Ishikawa (cell line): Measurements from ENCODE around the gene EIPR1.
A peak's percentile ranks its signal among the peaks of the same experiment; 100 is the strongest.

Experiments used
- CEBPB ChIP-seq: IDR thresholded peaks from 2 replicates; pipeline ENCODE4 v1.6.1; 2012
- CREB1 ChIP-seq: IDR thresholded peaks from 2 replicates; pipeline ENCODE4 v1.6.1; 2012; ENCODE audit warnings: low read depth
- EGR1 ChIP-seq: IDR thresholded peaks from 2 replicates; pipeline ENCODE4 v1.6.1; 2012
- EP300 ChIP-seq: IDR thresholded peaks from 2 replicates; pipeline ENCODE4 v1.6.1; 2012; ENCODE audit warnings: borderline replicate concordance
- FOXM1 ChIP-seq: IDR thresholded peaks from 2 replicates; pipeline ENCODE4 v1.6.1; 2012; ENCODE audit warnings: low read depth, borderline replicate concordance
- NFIC ChIP-seq: IDR thresholded peaks from 2 replicates; pipeline ENCODE4 v1.6.1; 2012
- RAD21 ChIP-seq: IDR thresholded peaks from 2 replicates; pipeline ENCODE4 v1.6.1; 2012; ENCODE audit warnings: low read depth
- TAF1 ChIP-seq: IDR thresholded peaks from 2 replicates; pipeline ENCODE4 v1.6.1; 2012; ENCODE audit warnings: low read depth, mild to moderate bottlenecking
- TCF12 ChIP-seq: IDR thresholded peaks from 2 replicates; pipeline ENCODE4 v1.6.1; 2012; ENCODE audit warnings: low read depth
- TEAD4 ChIP-seq: IDR thresholded peaks from 2 replicates; pipeline ENCODE4 v1.6.1; 2012
- YY1 ChIP-seq: IDR thresholded peaks from 2 replicates; pipeline ENCODE4 v1.6.1; 2012; ENCODE audit warnings: low read depth
- ZBTB7A ChIP-seq: IDR thresholded peaks from 2 replicates; pipeline ENCODE4 v1.6.1; 2012; ENCODE audit warnings: low read depth
- TF ChIP-seq, protein P1 (sequence below): IDR thresholded peaks from 2 replicates; pipeline ENCODE4 v1.6.1; 2012
- TF ChIP-seq, protein P2 (sequence below): IDR thresholded peaks from 2 replicates; pipeline ENCODE4 v1.6.1; 2012
- TF ChIP-seq, protein P3 (sequence below): IDR thresholded peaks from 2 replicates; pipeline ENCODE4 v1.6.1; 2012; ENCODE audit warnings: low read depth, mild to moderate bottlenecking

EIPR1 gene

DNA sequence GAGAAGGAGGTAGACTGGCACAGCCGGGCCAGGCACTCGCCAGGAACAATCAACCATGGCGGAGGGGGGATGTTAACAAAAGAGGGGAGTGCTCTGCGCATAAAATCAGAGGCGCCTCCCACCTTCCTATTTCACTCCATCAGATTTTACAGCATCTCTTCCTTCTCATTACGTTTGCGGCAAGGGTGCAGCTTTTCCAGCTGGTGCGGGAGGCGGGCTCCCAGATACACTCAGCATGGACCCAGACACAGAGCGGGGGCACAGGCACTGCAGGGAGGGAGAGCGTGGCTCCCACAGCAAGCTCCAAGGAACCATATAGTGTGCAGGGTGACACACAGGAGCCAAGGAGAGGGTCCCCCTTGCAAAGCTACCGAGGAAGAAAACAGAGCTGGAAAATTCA is 176.3 kb downstream of the EIPR1 start:
- TF ChIP-seq NFIC (no peak), TEAD4 (no peak), CEBPB (no peak)

DNA sequence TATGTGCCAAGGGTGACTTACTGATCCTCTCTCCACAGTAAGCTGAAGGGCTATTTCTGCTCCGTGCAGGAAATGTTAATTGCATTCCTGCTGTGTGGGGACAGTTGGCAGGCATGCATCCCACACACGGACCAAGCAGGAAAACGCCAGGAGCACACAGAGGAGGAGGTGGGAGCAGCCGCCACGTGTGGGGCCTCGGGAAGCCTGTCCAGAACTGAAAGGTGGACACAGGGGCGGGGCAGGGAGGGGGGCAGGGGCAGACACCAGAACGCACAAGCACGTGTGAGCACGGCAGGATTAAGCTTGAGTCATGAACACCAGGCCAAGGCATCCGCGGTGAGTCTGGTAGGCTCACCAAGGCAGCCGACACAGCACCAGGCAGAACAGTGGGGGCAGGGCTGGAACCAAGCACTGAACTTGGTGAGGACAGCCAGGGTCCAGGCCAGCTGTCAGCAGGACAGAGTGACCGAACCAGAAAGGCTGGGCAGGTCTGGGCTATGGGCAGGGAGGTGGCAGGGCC is 177.1 kb downstream of the EIPR1 start:
- no peak for TF ChIP-seq TCF12
- no peak for TF ChIP-seq FOXM1
- TF ChIP-seq ZBTB7A = no peak
- no peak for TF ChIP-seq CREB1
- no peak for TF ChIP-seq NFIC
- TF ChIP-seq YY1 = no peak
- no peak for TF ChIP-seq EGR1
- TF ChIP-seq, protein P1, sequence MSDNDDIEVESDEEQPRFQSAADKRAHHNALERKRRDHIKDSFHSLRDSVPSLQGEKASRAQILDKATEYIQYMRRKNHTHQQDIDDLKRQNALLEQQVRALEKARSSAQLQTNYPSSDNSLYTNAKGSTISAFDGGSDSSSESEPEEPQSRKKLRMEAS = no peak
- no peak for TF ChIP-seq EP300
- TF ChIP-seq RAD21 = no peak
- TF ChIP-seq CEBPB = no peak
- TF ChIP-seq, protein P2, sequence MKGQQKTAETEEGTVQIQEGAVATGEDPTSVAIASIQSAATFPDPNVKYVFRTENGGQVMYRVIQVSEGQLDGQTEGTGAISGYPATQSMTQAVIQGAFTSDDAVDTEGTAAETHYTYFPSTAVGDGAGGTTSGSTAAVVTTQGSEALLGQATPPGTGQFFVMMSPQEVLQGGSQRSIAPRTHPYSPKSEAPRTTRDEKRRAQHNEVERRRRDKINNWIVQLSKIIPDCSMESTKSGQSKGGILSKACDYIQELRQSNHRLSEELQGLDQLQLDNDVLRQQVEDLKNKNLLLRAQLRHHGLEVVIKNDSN = no peak
- TF ChIP-seq TAF1 = no peak
- TF ChIP-seq, protein P3, sequence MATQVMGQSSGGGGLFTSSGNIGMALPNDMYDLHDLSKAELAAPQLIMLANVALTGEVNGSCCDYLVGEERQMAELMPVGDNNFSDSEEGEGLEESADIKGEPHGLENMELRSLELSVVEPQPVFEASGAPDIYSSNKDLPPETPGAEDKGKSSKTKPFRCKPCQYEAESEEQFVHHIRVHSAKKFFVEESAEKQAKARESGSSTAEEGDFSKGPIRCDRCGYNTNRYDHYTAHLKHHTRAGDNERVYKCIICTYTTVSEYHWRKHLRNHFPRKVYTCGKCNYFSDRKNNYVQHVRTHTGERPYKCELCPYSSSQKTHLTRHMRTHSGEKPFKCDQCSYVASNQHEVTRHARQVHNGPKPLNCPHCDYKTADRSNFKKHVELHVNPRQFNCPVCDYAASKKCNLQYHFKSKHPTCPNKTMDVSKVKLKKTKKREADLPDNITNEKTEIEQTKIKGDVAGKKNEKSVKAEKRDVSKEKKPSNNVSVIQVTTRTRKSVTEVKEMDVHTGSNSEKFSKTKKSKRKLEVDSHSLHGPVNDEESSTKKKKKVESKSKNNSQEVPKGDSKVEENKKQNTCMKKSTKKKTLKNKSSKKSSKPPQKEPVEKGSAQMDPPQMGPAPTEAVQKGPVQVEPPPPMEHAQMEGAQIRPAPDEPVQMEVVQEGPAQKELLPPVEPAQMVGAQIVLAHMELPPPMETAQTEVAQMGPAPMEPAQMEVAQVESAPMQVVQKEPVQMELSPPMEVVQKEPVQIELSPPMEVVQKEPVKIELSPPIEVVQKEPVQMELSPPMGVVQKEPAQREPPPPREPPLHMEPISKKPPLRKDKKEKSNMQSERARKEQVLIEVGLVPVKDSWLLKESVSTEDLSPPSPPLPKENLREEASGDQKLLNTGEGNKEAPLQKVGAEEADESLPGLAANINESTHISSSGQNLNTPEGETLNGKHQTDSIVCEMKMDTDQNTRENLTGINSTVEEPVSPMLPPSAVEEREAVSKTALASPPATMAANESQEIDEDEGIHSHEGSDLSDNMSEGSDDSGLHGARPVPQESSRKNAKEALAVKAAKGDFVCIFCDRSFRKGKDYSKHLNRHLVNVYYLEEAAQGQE = no peak
- no peak for TF ChIP-seq TEAD4

DNA sequence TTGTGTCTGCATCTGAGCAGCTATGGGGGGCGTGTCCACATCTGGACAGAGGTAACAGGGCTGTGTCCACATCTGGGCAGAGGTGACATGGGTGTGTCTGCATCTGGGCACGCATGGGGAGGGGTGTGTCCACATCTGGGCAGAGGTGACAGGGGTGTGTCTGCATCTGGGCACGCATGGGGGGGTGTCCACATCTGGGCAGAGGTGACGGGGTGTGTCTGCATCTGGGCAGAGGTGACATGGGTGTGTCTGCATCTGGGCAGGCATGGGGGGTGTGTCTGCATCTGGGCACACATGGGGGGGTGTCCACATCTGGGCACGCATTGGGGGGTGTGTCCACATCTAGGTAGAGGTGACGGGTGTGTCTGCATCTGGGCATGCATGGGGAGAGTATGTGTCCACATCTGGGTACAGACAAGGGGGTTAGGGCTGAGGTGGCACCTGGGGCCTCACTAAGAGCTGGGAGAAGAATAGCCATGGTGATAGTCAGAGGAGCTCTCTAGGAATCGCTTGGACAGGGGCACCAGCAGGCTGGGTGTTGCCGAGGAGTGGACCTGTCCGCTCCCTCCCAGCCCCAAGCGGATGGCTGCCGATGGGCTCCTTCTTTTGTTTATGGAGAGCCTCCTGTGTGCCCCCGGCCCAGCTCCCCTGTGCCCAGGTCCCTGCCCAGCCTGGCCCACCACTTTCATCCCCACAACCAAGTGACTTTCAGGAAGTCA is 177.8 kb downstream of the EIPR1 start:
- TF ChIP-seq EP300 = no peak
- TF ChIP-seq TEAD4 = no peak
- no peak for TF ChIP-seq YY1
- TF ChIP-seq, protein P2 = no peak
- TF ChIP-seq EGR1 = no peak
- TF ChIP-seq, protein P1 = no peak
- TF ChIP-seq CEBPB = no peak
- no peak for TF ChIP-seq NFIC
- TF ChIP-seq RAD21 = no peak
- TF ChIP-seq CREB1 = no peak
- TF ChIP-seq TCF12 = no peak
- TF ChIP-seq, protein P3 = no peak
- no peak for TF ChIP-seq TAF1

DNA sequence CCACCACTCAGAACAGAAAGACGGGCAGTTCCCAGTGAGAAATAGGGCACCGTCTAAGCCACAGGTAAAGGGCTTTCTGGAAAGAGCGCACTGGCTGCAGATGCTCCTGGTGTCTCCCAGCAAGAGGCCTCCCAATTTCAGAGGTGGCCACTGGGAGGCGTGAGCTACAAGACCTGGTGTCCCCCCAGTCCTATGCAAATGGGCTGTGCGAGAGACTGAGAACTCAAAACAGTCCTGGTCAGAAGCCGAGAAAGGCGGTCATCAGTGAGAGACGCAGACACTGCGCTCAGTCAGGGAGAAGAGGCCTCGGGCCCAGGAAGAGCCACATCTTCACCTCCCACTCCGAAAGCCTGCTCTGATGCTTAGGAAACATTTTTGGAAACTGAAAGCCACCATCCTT is 179.5 kb downstream of the EIPR1 start:
- TF ChIP-seq ZBTB7A = no peak
- TF ChIP-seq NFIC = no peak
- TF ChIP-seq RAD21 = peak; percentile 16; the same call in 1 of the 2 replicates
- TF ChIP-seq TEAD4 = no peak

DNA sequence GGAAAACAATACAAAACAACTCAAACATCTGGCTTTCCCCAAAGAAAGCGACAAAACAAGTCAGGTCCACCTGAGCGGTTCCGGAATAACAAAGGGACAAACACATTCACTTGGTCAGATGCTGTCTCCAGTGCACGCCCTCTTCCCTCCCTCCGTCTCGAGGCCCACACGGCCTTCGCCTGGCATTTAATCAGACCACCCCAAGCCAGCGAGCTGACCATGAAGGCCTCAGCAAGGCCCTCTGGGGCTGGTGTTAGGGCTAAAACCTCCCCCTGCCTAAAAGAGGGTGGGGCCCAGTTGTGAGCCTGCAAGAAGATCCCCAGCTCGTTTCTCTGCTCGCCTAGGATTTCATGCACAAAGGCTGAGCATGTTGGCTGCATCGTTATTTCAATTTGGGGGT is 180.3 kb downstream of the EIPR1 start:
- no peak for TF ChIP-seq TEAD4
- TF ChIP-seq, protein P1 = no peak
- TF ChIP-seq RAD21 = no peak
- TF ChIP-seq EP300 = no peak
- TF ChIP-seq CEBPB = no peak
- no peak for TF ChIP-seq ZBTB7A
- no peak for TF ChIP-seq TCF12

DNA sequence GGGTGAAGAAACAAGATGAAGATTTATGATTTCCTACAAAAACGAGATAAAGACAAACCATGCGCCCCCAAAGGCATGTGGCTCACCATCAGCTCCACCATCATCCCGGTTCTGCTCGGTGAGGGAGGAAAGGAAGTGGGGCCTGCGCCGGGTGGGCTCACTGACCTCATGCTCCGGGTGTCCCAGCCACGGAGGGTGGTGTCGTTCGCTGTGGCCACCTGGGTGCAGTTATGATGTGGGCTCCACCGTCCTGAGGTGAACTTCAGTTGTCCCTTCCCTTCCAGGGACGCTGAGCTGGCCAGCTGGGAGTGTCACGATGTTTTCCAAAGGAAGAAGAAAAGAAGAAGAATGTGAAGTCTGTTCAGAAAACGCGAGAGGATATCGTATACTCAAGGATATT is 180.9 kb downstream of the EIPR1 start:
- TF ChIP-seq, protein P1 = no peak
- TF ChIP-seq EP300 (no peak), CREB1 (no peak), ZBTB7A (no peak), TCF12 (no peak), NFIC (no peak), TAF1 (no peak), YY1 (no peak), RAD21 (no peak), EGR1 (no peak)
- TF ChIP-seq, protein P2 = no peak
- TF ChIP-seq, protein P3 = no peak
